ENCODE measurements around the gene PARP1. TPM values are rescaled to one million over a fixed set of nuclear protein-coding genes. Genes with fewer than 3 reads are reported as not detected.

The PARP1 gene
- total RNA-seq, 1 experiment from 2014 or later, result 263 TPM

- no peaks in the 10 kb centered on the region for H3K9me3 ChIP-seq (ENCODE audit: low read depth, low read length, poor library complexity, severe bottlenecking)
- CTCF ChIA-PET, result no interaction called here
- POLR2A ChIA-PET (ENCODE audit: low non-redundant PET), result no interaction called here
- H3K27ac ChIP-seq (ENCODE audit: low read depth, low read length, poor library complexity, severe bottlenecking), result no peak overlapping the region
- intact Hi-C loops (cut with micrococcal nuclease; ENCODE audit: unreplicated experiment), result no loop called here
- no peak for DNase-seq (ENCODE audit: low spot score)
- H3K27me3 ChIP-seq (replicated peaks; ENCODE audit: insufficient read depth, low read depth, low read length, poor library complexity), result no peaks in the 10 kb centered on the region
- H3K4me3 ChIP-seq (ENCODE audit: low read depth, low read length, poor library complexity, severe bottlenecking), result no peak overlapping the region
- no peaks in the 10 kb centered on the region for H3K4me1 ChIP-seq (ENCODE audit: insufficient read depth, low read length, poor library complexity, severe bottlenecking)
- BruUV-seq (replicated peaks), result no TSS peak
- TF ChIP-seq CTCF (conservative IDR thresholded peaks at IDR 0.05; ENCODE audit: low read depth, low read length) (no peak), EZH2 (IDR thresholded peaks at IDR 0.05; ENCODE audit: borderline replicate concordance, low read depth, low read length, poor library complexity, severe bottlenecking) (no peak)
- no peaks in the 10 kb centered on the region for H3K36me3 ChIP-seq (ENCODE audit: insufficient read depth, low read length, poor library complexity, severe bottlenecking)
Observed at GRCh38 chr1:226440512-226440911, 32.6 kb upstream of the PARP1 start.

GRCh38 chr1:226438007-226438406 is 30.1 kb upstream of the PARP1 start:
- no TSS peak for BruUV-seq (replicated peaks)
- DNase-seq (ENCODE audit: low spot score), result peak; percentile 44
- no peaks in the 10 kb centered on the region for H3K36me3 ChIP-seq (ENCODE audit: insufficient read depth, low read length, poor library complexity, severe bottlenecking)
- no peak overlapping the region for H3K4me3 ChIP-seq (ENCODE audit: low read depth, low read length, poor library complexity, severe bottlenecking)
- POLR2A ChIA-PET (ENCODE audit: low non-redundant PET), result no interaction called here
- CTCF ChIA-PET, result no interaction called here
- TF ChIP-seq CTCF (conservative IDR thresholded peaks at IDR 0.05; ENCODE audit: low read depth, low read length) (peak; percentile 34), EZH2 (IDR thresholded peaks at IDR 0.05; ENCODE audit: borderline replicate concordance, low read depth, low read length, poor library complexity, severe bottlenecking) (no peak)
- no peaks in the 10 kb centered on the region for H3K4me1 ChIP-seq (ENCODE audit: insufficient read depth, low read length, poor library complexity, severe bottlenecking)
- no peaks in the 10 kb centered on the region for H3K27me3 ChIP-seq (replicated peaks; ENCODE audit: insufficient read depth, low read depth, low read length, poor library complexity)
- intact Hi-C loops (cut with micrococcal nuclease; ENCODE audit: unreplicated experiment), result no loop called here
- no peaks in the 10 kb centered on the region for H3K9me3 ChIP-seq (ENCODE audit: low read depth, low read length, poor library complexity, severe bottlenecking)
- H3K27ac ChIP-seq (ENCODE audit: low read depth, low read length, poor library complexity, severe bottlenecking), result no peak overlapping the region

- intact Hi-C loops (cut with micrococcal nuclease; ENCODE audit: unreplicated experiment), result no loop called here
- CTCF ChIA-PET, result no interaction called here
- no peak overlapping the region for H3K4me3 ChIP-seq (ENCODE audit: low read depth, low read length, poor library complexity, severe bottlenecking)
Observed at GRCh38 chr1:226436855-226437491, 29.1 kb upstream of the PARP1 start.

More at GRCh38 chr1:226436855-226437491, 29.1 kb upstream of the PARP1 start:
- no peak for TF ChIP-seq CTCF (conservative IDR thresholded peaks at IDR 0.05; ENCODE audit: low read depth, low read length)
- TF ChIP-seq EZH2 (IDR thresholded peaks at IDR 0.05; ENCODE audit: borderline replicate concordance, low read depth, low read length, poor library complexity, severe bottlenecking), result no peak
- DNase-seq (ENCODE audit: low spot score), result no peak
- Histone ChIP-seq H3K36me3 (ENCODE audit: insufficient read depth, low read length, poor library complexity, severe bottlenecking) (no peaks in the 10 kb centered on the region), H3K27ac (ENCODE audit: low read depth, low read length, poor library complexity, severe bottlenecking) (no peak overlapping the region), H3K27me3 (replicated peaks; ENCODE audit: insufficient read depth, low read depth, low read length, poor library complexity) (no peaks in the 10 kb centered on the region), H3K9me3 (ENCODE audit: low read depth, low read length, poor library complexity, severe bottlenecking) (no peaks in the 10 kb centered on the region), H3K4me1 (ENCODE audit: insufficient read depth, low read length, poor library complexity, severe bottlenecking) (no peaks in the 10 kb centered on the region)
- BruUV-seq (replicated peaks), result no TSS peak
- POLR2A ChIA-PET (ENCODE audit: low non-redundant PET), result no interaction called here

All from A673 (cell line).